HT1080 (cell line): ENCODE results near the gene TAF4B. TPM values are rescaled to one million over a fixed set of nuclear protein-coding genes. Genes with fewer than 3 reads are reported as not detected.
A peak's percentile ranks its signal among the peaks of the same experiment; 100 is the strongest.
"Not testable (repeated sequence)": the region's sequence is repeated elsewhere in the genome, so short reads cannot be mapped to it uniquely, and the experiment has no call there.

Experiments
- DNase-seq: peaks from one replicate; pipeline ENCODE4 v3.0.0-alpha.2; 2015; ENCODE audit warnings: low read depth
- total RNA-seq: library from RNA; depleted of rRNA; stranded (reverse); fragments of >200 nt; shearing (Covaris generic); gene quantifications from 2 replicates; pipeline ENCODE4 v1.2.3, GENCODE V29; 2014

The TAF4B gene
- total RNA-seq, 1 experiment from 2014 or later = 4.8 TPM

DNA sequence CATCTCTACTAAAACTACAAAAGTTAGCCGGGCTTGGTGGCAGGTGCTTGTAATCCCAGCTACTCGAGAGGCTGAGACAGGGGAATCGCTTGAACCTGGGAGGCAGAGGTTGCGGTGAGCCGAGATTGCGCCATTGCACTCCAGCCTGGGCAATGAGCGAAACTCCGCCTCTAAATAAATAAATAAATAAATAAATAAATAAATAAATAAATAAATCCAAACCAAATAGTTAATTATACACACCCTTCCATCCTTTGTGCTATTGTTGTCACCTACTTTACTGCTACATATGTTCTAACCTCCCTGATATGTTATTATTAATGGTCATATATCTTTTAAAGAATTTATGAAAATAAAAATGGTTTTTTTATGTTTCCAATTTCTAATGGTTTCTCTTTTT lies 155.3 kb downstream of the TAF4B start:
- DNase-seq = not testable (repeated sequence)

DNA sequence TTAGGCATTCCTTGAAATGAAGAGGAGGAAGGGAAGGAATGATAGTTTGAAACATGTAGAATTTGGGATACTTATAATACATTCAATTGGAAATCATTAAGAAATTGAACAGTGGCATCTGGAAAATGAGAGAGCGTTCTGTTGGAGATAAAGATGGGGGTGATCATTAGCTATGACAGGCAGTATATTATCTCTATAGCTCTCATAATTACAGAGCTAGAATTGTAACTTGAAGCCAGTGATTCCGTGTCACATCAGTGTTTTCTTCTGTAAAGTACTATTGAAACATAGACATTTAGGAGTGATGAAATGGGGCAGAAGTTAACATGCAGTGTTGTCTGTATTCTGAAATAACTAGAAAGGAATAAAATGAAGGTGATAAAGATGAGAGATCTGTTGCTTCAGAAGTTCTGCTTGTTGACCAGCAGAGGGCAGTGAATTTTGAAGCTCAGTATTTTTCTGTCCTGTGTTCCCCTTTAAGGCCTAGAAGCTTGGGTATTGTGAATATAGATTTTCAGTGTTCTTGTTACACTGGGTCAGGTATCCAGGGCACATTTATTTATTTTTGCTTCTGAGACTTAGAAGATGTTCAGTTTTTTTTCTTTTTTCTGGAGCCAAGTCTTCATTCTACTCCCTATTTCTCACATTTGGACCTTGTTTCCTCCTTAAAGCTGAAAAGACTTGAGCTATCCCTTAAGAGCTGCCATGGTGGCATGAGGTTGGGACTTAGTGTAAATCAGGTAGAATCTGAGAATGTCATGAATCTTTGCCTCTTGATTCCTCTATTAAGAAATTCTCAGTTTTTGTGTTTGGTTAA lies 157.4 kb downstream of the TAF4B start:
- DNase-seq = peak; percentile 18

DNA sequence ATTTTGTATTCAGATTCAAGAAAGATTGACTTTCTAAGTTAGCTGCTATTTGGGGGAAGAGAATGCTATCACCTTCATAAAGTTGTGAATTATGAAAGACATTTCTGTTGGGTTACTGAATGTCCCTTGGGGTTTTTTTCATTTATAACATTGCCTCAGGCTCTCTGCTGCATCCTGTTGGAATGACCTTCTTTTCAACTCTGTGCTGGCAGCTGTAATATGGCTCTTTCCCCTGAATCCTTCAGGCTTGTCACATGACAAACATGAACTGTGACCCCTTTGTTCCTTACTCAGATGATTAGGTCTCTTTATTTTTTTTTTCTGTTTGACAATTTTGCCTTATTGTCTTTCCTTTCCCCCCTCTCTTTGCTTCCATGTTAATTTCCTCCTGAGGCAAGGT lies 159.8 kb downstream of the TAF4B start:
- DNase-seq = peak; percentile 52

DNA sequence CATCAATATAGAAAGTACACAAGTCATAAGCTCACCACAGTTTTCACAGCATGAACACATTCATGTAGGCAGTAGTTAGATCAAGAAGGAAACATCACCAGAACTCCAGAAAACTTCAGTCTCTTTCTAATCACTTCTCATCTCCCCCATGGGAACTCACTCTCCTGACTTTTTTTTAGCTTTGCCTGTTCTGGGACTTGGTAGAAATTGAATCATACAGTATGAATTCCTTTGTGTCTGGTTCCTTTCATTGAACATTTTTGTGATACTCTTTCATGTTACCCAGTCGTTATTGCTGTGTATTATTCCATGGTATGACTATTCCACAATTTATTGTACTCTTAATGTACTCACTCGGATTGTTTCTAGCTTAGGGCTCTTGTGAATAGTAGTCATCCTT lies 160.2 kb downstream of the TAF4B start:
- no peak for DNase-seq

DNA sequence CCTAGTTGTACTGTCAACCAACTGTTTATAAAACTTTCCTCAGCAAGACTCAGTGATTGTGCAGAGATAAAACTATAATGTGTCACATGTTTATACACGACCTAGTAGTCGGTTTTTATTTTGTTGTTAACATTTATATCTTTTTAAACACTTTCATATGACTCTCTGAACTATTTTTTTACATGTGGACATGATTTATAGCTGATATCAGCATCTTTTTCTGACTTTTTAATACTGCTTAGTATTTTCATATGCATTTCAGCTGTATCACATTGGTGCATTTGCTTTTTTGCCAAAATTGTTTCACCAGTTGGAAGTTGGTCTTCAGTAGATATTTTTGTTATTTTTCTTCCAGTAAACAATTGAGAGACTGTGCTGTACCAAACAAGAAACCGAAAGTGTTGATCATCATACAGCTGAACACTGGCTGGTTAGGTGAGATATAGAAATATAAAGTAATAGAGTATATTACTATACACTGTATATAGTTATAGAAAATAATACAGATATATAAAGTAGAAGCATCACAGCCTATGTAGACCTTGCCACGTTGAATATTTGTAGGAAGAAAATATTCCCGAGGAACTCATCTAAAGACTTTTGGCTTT lies 167.9 kb downstream of the TAF4B start:
- no peak for DNase-seq

DNA sequence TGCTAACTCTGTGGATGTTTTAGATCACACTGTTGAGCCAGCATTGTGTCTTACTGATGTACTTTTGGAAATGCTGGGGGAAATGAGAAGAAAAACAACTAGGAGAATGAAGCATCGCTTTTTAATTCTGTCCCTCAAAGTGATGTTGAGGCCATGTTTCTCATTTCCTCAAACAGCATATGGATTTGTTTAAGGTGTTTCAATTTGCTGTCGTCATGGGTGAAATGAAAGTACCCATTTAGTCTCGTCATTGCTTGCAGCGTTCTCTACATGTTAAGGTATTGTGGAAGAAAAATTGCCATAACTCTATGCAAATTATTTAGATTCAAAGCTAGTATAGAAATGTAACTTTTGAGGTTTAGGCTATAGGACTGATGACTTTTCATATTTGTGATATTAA lies 170.8 kb downstream of the TAF4B start:
- no peak for DNase-seq

DNA sequence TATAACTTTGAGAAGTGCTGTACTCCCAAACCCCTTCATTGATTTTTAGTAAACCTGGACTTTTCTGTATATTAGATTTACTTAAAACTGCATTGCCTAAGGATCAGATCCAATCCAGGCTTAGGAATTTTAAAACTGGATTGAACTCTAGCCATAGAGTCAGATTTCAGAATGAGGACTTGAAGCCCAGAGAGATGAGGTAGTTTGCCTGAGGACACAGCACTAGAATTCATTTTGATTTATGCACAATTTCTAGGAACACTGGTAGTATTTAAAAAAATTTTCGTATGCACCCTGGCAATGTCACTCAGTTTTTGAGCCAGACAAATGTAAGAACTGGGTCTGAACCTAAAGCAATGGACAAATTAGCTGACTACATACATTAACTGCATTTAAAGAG lies 177.2 kb downstream of the TAF4B start:
- no peak for DNase-seq

DNA sequence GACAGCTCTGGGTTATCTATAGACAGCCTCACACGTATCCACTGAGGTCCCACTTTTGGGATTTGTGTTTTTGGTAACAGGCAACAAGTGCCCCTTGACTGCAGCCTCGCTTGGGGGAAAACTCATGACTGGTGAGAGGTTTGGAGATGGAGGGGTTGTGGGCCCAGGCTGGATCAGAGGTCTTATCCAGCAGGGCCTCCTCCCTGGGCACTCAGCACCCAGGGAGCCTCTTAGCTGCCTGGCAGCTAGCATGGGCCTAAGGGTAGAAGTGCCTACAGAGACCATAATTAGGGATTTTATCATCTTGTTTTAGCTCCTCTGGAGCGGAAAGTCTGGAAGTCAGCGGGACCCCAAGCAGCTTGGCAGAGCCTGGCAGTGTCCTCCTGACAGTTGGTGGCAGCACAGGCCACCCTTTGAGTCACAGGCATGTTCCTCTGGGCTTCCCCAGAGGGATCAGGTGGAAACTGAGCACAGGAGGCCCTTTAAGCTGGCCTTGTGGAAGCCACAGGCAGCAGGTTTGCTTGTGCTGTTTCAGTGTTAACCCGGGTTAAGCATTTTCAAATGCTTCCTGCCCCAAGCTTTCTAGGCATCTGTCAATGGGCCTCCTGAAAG lies 179.1 kb downstream of the TAF4B start:
- peak; percentile 51 for DNase-seq

DNA sequence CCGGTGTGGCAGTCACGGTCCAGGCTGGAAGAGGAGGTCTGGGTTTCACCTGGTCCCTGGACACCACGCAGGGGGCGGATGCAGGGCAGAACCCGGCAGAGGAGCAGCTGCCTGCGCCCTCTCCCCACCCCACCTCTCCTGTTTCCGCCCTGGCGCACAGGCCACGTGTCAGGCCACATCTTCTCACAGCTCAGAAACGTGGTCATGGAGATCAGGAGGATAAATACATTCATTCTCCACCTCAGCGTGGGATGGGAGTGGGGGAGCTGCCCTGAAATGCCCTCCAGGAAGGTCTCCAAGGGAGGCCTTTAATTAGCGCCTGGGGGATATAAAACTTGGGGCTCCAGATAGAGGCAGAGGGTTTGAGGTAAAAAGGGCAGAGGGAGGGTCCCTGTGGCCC lies 180.1 kb downstream of the TAF4B start:
- DNase-seq = no peak

DNA sequence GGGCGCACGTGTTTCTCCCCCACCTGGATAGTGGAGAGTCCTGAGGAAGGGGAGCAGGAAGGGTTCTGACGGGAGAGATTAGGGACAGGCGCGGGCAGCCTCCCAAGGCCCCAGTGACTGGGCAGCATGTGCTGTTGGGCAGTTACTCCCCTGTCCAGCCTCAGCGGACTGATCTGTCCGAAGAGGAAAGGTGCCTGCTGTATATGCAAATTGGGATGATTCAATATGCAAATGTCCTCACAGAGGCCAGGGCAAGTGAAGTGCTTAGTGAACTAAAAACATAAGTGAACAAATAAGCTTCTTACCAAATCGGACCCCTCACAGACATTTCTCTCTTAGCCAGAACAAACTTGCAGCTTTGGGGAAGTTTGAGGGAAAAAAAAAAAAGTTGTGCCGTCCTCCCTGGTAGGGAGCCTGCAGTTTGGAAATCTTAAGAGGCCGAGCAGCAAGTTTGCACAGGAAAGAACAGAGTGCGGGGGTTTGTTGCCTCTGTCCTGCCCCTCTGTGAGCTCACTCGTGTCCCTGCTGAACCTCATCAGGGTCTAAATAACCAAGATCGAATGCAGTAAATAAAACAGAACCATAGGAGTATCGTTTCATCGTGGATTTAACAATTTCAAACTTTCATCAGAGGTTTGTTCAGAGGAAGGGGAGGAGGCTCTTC lies 180.7 kb downstream of the TAF4B start:
- no peak for DNase-seq

DNA sequence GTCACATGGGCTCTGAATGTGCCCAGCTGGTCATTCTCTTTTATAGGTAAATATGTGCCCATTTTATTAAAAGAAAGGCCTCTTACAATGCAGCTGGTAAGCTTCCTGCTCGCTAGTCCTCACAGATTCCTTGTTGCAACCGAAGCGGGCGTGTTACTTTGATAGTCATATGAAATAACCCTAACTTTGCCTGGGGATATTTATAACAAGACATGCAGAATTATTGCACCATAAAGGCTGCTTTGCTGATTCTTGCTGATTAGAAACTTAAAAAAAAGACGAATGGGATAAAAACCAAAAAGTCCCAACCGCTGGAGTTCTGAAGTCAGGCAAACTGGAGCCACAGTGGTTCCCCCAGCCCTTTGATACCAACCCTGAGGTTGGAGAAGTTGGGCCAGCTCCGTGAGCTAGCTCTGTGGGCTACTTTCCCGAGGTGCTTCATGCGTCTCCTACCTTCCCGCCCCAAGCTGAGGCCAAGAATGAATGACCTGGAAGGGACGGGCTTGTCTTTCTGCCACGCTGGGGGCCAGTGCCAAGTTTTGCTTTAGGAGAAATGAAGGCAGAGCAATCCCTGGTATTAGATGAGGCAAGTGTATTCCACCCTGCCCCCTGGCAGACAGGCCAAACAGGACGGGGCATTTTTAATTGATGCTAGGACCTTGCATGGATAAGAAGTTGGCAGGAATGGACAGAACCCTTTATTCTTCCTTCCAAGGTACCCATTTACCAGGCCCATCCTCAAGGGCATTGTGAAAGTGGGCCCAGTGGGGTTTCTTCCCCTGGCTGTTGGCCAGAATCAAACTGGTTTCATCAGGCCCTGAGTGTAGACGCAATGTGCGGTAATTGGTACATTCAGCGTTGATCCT lies 181.7 kb downstream of the TAF4B start:
- no peak for DNase-seq

DNA sequence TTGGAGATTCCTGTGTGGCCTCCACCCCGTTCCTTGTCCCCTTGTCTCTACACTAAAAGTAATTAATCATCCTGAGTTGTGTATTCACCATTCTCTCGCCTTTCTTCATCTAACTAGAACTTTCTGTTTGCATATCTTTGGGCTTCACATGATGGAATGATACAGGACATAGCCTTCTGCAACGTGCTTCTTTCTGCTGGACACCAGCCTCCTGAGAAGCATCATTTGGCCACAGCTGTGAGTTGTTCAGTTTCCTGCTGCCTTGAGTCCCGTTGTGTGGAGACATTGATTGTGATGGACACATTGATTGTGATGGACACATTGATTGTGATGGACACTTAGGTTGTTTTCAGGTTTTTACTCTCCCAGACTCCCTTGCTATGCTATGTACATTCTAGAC lies 182.8 kb downstream of the TAF4B start:
- no peak for DNase-seq

DNA sequence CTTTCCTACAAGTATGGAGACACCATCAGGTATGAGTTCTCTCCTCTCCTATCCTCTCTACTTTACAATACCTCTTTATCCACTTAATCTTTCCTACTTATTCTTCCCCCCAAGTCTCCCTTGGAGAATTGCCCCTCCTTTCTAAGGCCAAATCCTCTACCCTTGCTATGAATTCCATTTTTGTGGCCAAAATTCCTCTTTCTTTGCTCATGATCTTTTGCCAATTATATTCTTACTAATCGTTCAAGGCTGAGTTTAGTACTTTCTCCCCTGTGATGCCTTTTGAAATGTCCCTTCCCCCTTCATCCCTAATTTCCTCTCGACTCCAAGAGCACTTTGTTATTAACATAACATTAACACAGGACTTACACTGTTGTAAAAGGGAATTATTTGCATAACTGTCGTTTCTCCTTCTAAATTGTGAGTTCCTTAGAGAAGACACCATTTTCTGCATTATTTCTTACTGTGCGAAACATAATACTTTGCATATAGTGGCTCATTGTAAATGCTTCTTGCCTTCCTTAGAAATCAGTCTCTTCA lies 188.7 kb downstream of the TAF4B start:
- DNase-seq = no peak

DNA sequence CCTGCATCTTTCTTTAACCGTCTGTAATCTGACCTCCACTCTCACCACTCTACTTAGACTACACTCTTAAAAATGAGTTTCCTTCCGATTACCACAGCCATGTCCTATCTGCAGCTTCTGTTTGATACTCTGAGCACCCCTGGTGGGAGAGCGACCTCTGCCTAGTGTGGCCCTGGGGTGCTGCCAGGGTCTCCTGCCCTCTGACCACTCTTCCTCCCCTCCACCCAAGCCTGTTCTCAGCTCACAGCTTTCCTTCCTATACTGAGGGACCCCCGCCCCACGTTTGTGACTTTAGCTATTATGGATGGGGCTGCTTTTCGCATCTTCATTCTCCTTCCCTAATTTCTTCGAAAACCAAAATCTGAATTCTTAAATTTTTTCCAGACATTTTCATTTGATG lies 189.4 kb downstream of the TAF4B start:
- no peak for DNase-seq

DNA sequence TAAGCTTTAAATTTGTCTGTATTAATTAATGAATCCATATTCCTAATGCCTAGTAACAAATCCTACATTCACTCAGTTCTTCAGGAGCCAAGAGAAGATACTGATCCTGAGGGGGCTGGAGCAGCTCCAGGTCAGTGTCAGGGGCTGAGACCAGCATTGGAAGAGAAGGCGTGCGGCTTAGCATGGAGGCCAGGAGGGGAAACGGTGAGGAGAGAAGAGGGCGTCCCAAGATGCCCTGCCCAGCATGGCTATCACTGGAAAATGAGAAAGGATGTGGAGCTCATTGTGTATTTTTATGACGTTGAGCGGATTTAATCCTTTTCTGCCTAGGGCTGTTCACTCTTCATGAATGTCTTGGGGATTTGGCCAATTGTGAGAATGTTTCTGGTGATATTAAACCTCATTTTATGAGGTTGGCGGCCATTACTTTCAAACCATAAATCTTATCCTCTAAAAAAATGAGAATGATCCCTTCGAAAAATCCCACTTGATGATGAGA lies 190.5 kb downstream of the TAF4B start:
- no peak for DNase-seq

DNA sequence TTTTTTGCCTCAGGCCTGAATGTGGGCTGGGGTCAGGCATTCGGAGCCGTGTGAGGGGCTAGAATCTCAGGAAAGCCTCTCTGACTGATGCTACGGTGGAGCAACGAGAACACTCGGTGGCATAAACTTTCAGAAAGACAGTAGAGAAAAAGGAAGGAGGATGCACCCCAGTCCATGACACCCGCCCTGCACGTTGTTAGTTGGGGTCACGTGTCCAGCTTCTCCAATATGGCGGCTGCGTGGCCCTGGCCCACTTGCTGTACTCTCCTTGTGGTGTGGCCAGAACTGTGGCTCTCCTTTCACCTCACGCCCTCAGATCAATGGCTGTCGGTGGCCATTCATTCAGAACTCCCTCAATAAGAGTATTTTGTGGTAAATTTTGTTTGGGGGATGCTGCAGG lies 190.9 kb downstream of the TAF4B start:
- no peak for DNase-seq

DNA sequence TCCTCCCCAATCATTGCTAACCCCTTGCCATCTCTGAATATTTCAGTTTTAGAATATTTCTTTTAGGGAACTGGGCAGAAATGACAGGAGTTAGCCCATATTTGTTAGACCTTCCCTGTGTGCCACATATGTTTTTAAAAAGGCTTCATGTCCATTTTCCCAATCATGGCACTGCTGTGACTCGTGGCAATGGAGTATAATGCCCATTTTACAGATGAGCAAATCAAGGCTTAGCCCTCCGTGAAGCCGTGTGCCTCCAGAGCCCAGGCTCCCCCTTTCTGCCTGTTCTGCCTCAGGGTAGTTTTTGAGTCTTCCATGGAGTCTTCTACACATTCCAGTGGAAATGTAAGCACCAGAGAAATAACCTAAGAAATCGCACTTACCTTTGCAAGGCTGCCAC lies 192.0 kb downstream of the TAF4B start:
- DNase-seq = no peak

DNA sequence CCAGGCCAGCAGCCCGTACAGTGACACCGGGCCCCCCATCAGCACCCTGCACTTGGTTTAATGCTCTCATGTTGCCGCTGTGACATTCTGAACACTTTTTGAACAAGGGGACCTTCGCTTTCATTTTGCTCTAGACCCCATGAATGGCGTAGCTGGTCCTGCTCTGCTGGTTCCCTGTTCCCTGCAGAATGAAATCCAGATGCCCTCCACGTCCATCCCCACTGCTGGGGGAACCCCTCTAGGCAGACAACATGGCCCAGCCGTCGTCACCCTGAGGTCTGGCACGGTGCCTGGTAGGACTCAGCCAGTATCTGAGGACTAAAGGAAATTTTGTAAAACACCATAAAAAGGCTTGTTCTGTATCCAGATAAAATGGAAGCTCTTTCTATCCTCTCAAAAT lies 193.5 kb downstream of the TAF4B start:
- DNase-seq = no peak

DNA sequence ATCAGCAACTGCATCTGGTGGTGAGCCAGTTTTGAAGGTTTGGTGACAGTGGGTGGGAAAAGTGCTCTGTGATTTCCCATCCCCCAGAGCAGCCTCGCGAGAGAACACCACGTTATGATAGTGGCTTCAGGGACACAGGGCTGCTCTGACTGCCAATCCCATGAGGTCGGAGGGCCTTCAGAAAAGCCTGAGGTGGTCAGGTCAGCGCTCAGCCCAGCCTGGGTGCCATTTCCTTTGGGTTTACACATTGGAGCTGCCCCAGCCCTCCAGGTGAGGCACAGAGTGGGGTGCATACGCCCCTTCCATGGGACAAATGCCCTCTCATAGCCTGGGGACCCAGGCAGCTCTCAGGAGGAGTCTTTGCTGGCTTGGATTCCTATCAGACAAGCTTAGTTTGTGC lies 195.3 kb downstream of the TAF4B start:
- no peak for DNase-seq

DNA sequence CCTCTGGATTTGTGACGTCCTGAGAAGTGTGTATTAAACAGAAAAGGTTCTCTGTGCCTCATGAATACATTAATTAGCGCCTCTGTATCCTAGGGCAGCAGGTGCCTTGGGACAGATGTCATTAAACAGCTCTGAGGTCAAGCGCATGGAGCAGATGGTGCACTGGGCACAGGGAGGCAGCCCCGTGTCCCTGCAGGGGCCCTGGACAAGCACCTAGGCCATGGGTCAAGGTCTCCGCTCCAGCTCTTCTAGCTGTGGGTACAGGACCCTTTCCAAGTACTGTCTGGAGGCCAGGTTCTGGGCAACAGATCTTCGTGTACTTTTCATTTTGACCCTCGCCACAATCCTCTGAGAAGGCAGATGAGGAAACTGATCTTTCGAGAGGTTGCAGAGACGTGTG lies 195.7 kb downstream of the TAF4B start:
- DNase-seq = no peak
